Breast epithelium (tissue), 3 donors: ENCODE measurements around the gene FANCD2OS.

Source experiments
- CTCF ChIP-seq, 3 donors: fragments of 450-650 bp; IDR thresholded peaks; one replicate each; pipeline ENCODE4 v1.5.1; 2016 to 2017; ENCODE audit warnings: antibody characterized with exemption in 3 of 3, mild to moderate bottlenecking in 3 of 3, moderate library complexity in 3 of 3
- POLR2A ChIP-seq: fragments of 450-650 bp; IDR thresholded peaks from one replicate; pipeline ENCODE4 v1.6.1; 2016; ENCODE audit warnings: antibody characterized with exemption, mild to moderate bottlenecking, moderate library complexity
- POLR2AphosphoS5 ChIP-seq, 3 donors: sonication (generic); formaldehyde crosslinking; IDR thresholded peaks; one replicate each; pipeline ENCODE4 v1.6.1; 2017; ENCODE audit warnings: antibody characterized with exemption in 3 of 3

GRCh38 chr3:10090179-10090578 lies 17.9 kb downstream of the FANCD2OS start:
- TF ChIP-seq CTCF (IDR thresholded peaks at IDR 0.05): no peak
- no peak for TF ChIP-seq POLR2A
- no peak for TF ChIP-seq POLR2AphosphoS5 (IDR thresholded peaks at IDR 0.05)
